Measurements from ENCODE around the gene FANCI. TPM values are rescaled to one million over a fixed set of nuclear protein-coding genes. Genes with fewer than 3 reads are reported as not detected.
"Not testable (repeated sequence)": the region's sequence is repeated elsewhere in the genome, so short reads cannot be mapped to it uniquely, and the experiment has no call there.

The FANCI gene
- polyA plus RNA-seq, 3 donors, result 31.5 to 38.8 (median 38.3) TPM

- no peak for DNase-seq (ENCODE audit: low read depth in 3 of 3, low spot score in 2 of 3)
Measured at GRCh38 chr15:89221543-89221942, 22.2 kb upstream of the FANCI start, which contains the start of gene RLBP1. Gene RLBP1, minus strand, starts transcription at chr15:89221579. Its CDS starts 2,604 bp downstream, at chr15:89218975.

GRCh38 chr15:89225588-89225987 is 18.2 kb upstream of the FANCI start:
- no peak for DNase-seq (ENCODE audit: low read depth in 3 of 3, low spot score in 2 of 3)

GRCh38 chr15:89226359-89227221 is 17.2 kb upstream of the FANCI start:
- no peak for DNase-seq (ENCODE audit: low read depth in 3 of 3, low spot score in 2 of 3)

- DNase-seq (ENCODE audit: low read depth in 3 of 3, low spot score in 2 of 3), result no peak
Measured at GRCh38 chr15:89227425-89227824, 16.4 kb upstream of the FANCI start.

GRCh38 chr15:89230277-89230676 is 13.5 kb upstream of the FANCI start:
- no peak for DNase-seq (ENCODE audit: low read depth in 3 of 3, low spot score in 2 of 3)

GRCh38 chr15:89231832-89232231 is 11.9 kb upstream of the FANCI start:
- no peak for DNase-seq (ENCODE audit: low read depth in 3 of 3, low spot score in 2 of 3)

- not testable (repeated sequence) for DNase-seq (ENCODE audit: low read depth in 3 of 3, low spot score in 2 of 3)
Measured at GRCh38 chr15:89239883-89240810, 3.6 kb upstream of the FANCI start.

- no peak for DNase-seq (ENCODE audit: low read depth in 3 of 3, low spot score in 2 of 3)
Measured at GRCh38 chr15:89243046-89243690, 611 bp upstream of the FANCI start.

- DNase-seq (ENCODE audit: low read depth in 3 of 3, low spot score in 2 of 3), result no peak
Measured at GRCh38 chr15:89244574-89244903, 760 bp downstream of the FANCI start.

GRCh38 chr15:89247446-89247845 is 3.7 kb downstream of the FANCI start:
- no peak for DNase-seq (ENCODE audit: low read depth in 3 of 3, low spot score in 2 of 3)

GRCh38 chr15:89248584-89248983 is 4.8 kb downstream of the FANCI start:
- DNase-seq (ENCODE audit: low read depth in 3 of 3, low spot score in 2 of 3), result no peak

- not testable (repeated sequence) for DNase-seq (ENCODE audit: low read depth in 3 of 3, low spot score in 2 of 3)
Measured at GRCh38 chr15:89250142-89250541, 6.4 kb downstream of the FANCI start.

GRCh38 chr15:89277281-89277680 is 33.5 kb downstream of the FANCI start:
- DNase-seq (ENCODE audit: low read depth in 3 of 3, low spot score in 2 of 3), result not testable (repeated sequence)

- no peak for DNase-seq (ENCODE audit: low read depth in 3 of 3, low spot score in 2 of 3)
Measured at GRCh38 chr15:89278307-89278706, 34.5 kb downstream of the FANCI start.

- no peak for DNase-seq (ENCODE audit: low read depth in 3 of 3, low spot score in 2 of 3)
Measured at GRCh38 chr15:89282631-89283030, 38.9 kb downstream of the FANCI start.

GRCh38 chr15:89283201-89283600 is 39.4 kb downstream of the FANCI start:
- no peak for DNase-seq (ENCODE audit: low read depth in 3 of 3, low spot score in 2 of 3)

- DNase-seq (ENCODE audit: low read depth in 3 of 3, low spot score in 2 of 3), result no peak
Measured at GRCh38 chr15:89291934-89292438, 48.2 kb downstream of the FANCI start.

GRCh38 chr15:89293012-89293411 is 49.2 kb downstream of the FANCI start:
- DNase-seq (ENCODE audit: low read depth in 3 of 3, low spot score in 2 of 3), result no peak

GRCh38 chr15:89299896-89300295 is 56.1 kb downstream of the FANCI start:
- no peak for DNase-seq (ENCODE audit: low read depth in 3 of 3, low spot score in 2 of 3)

GRCh38 chr15:89301304-89302089 is 57.7 kb downstream of the FANCI start:
- DNase-seq (ENCODE audit: low read depth in 3 of 3, low spot score in 2 of 3), result no peak

Measured in right renal cortex interstitium (tissue), 3 donors.